ENCODE data around the gene SLC35C1. TPM values are rescaled to one million over a fixed set of nuclear protein-coding genes. Genes with fewer than 3 reads are reported as not detected.

The SLC35C1 gene
- total and polyA plus RNA-seq, 2 donors (not counting 1 experiment from before 2014, with no cell fraction given), result 4.4 to 12.5 TPM

GRCh38 chr11:45779602-45780001 lies 25.3 kb upstream of the SLC35C1 start:
- ATAC-seq (ENCODE audit: low read depth), result no peak
- Histone ChIP-seq H3K4me3 (ENCODE audit: control extremely low read depth in 1 of 5, extremely low read depth in 1 of 5, insufficient read depth in 1 of 5, low read depth in 2 of 5, low read length in 4 of 5) (no peak overlapping the region), H3K4me2 (replicated peaks; ENCODE audit: low read depth, low read length, poor library complexity, severe bottlenecking) (no peak overlapping the region), H3K9ac (ENCODE audit: low read length) (no peak overlapping the region), H4K20me1 (ENCODE audit: control insufficient read depth, insufficient read depth, low read length, poor library complexity, severe bottlenecking) (no peaks in the 10 kb centered on the region), H3K36me3 (replicated peaks in 1 of 2; ENCODE audit: control extremely low read depth in 1 of 2, control insufficient read depth in 1 of 2, extremely low read depth in 1 of 2, insufficient read depth in 2 of 2, low read length in 1 of 2) (no peaks in the 10 kb centered on the region), H3K27me3 (replicated peaks in 1 of 4; ENCODE audit: control extremely low read depth in 1 of 4, control insufficient read depth in 3 of 4, insufficient read depth in 4 of 4, low read length in 3 of 4) (peaks cover 0 to 4% (median 1%) of the 10 kb centered on the region in 4 experiments), H3K27ac (ENCODE audit: low read length in 2 of 2) (no peak overlapping the region), H2AFZ (ENCODE audit: insufficient read depth, low read depth, low read length, poor library complexity, severe bottlenecking) (no peak overlapping the region), H3K79me2 (ENCODE audit: control insufficient read depth, insufficient read depth, low read length) (no peaks in the 10 kb centered on the region), H3K9me3 (ENCODE audit: control extremely low read depth in 1 of 3, control insufficient read depth in 2 of 3, insufficient read depth in 1 of 3, low read length in 2 of 3) (no peaks in the 10 kb centered on the region), H3K4me1 (ENCODE audit: control insufficient read depth in 2 of 2, insufficient read depth in 2 of 2, low read length in 2 of 2) (no peaks in the 10 kb centered on the region)
- intact Hi-C loops (cut with micrococcal nuclease), result no loop called here
- WGBS (ENCODE audit: insufficient coverage), result 87% methylated on average over 5 of the region's 5 CpGs
- H3K4me3 Mint-ChIP-seq, result no peak overlapping the region
- peaks cover 40% of the 10 kb centered on the region for H3K27me3 Mint-ChIP-seq
- H3K27ac Mint-ChIP-seq, result no peak overlapping the region
- H3K4me1 Mint-ChIP-seq, result no peaks in the 10 kb centered on the region
- ChIA-PET CTCF (no interaction called here), POLR2A (no interaction called here)
- DNase-seq, result no peak
- TF ChIP-seq EZH2 (IDR thresholded peaks at IDR 0.05; ENCODE audit: borderline replicate concordance, insufficient read depth, low read depth, low read length, poor library complexity, severe bottlenecking) (no peak), CTCF (IDR thresholded peaks at IDR 0.05) (no peak)
- H3K9me3 Mint-ChIP-seq (ENCODE audit: insufficient read depth), result peaks cover 2% of the 10 kb centered on the region

- Histone ChIP-seq H3K4me2 (replicated peaks; ENCODE audit: low read depth, low read length, poor library complexity, severe bottlenecking) (no peak overlapping the region), H3K4me3 (ENCODE audit: control extremely low read depth in 1 of 5, extremely low read depth in 1 of 5, insufficient read depth in 1 of 5, low read depth in 2 of 5, low read length in 4 of 5) (no peak overlapping the region), H3K27ac (ENCODE audit: low read length in 2 of 2) (no peak overlapping the region), H4K20me1 (ENCODE audit: control insufficient read depth, insufficient read depth, low read length, poor library complexity, severe bottlenecking) (no peaks in the 10 kb centered on the region), H3K9ac (ENCODE audit: low read length) (no peak overlapping the region), H3K9me3 (ENCODE audit: control extremely low read depth in 1 of 3, control insufficient read depth in 2 of 3, insufficient read depth in 1 of 3, low read length in 2 of 3) (peaks cover 5 to 8% (median 8%) of the 10 kb centered on the region in 3 donors), H3K4me1 (ENCODE audit: control insufficient read depth in 2 of 2, insufficient read depth in 2 of 2, low read length in 2 of 2) (no peaks in the 10 kb centered on the region), H3K36me3 (replicated peaks in 1 of 2; ENCODE audit: control extremely low read depth in 1 of 2, control insufficient read depth in 1 of 2, extremely low read depth in 1 of 2, insufficient read depth in 2 of 2, low read length in 1 of 2) (no peaks in the 10 kb centered on the region), H2AFZ (ENCODE audit: insufficient read depth, low read depth, low read length, poor library complexity, severe bottlenecking) (no peak overlapping the region), H3K27me3 (replicated peaks in 1 of 4; ENCODE audit: control extremely low read depth in 1 of 4, control insufficient read depth in 3 of 4, insufficient read depth in 4 of 4, low read length in 3 of 4) (peaks cover 0 to 7% (median 3%) of the 10 kb centered on the region in 4 experiments), H3K79me2 (ENCODE audit: control insufficient read depth, insufficient read depth, low read length) (no peaks in the 10 kb centered on the region)
- Mint-ChIP-seq H3K4me1 (no peaks in the 10 kb centered on the region), H3K27me3 (peaks cover 49% of the 10 kb centered on the region), H3K9me3 (ENCODE audit: insufficient read depth) (peaks cover 4% of the 10 kb centered on the region), H3K4me3 (no peak overlapping the region), H3K27ac (no peak overlapping the region)
- no CpG with 5 or more reads among the region's 2 CpGs for WGBS (ENCODE audit: insufficient coverage)
- intact Hi-C loops (cut with micrococcal nuclease), result no loop called here
- POLR2A ChIA-PET, result no interaction called here
- CTCF ChIA-PET, result interaction anchor here (1.0 to 1.1 kb wide), 2 partner anchors 11 to 221 kb away, joined by 3 to 4 read pairs; no protein-coding TSS in a partner anchor
- ATAC-seq (ENCODE audit: low read depth), result no peak
- TF ChIP-seq EZH2 (IDR thresholded peaks at IDR 0.05; ENCODE audit: borderline replicate concordance, insufficient read depth, low read depth, low read length, poor library complexity, severe bottlenecking), result no peak
- no peak for TF ChIP-seq CTCF (IDR thresholded peaks at IDR 0.05)
- no peak for DNase-seq
Measured at GRCh38 chr11:45786272-45786671, 18.7 kb upstream of the SLC35C1 start.

Data from B cell (primary cell).